WTC11 (cell line): ENCODE data around the gene CYGB. TPM values are rescaled to one million over a fixed set of nuclear protein-coding genes. Genes with fewer than 3 reads are reported as not detected.

Source experiments
- ATAC-seq: fragments of 200-7000 bp; cut with Tn5 transposase; 2 replicates; pipeline ENCODE4 v1.10.0; 2021; ENCODE audit warnings: mild to moderate bottlenecking, moderate library complexity
- CTCF ChIA-PET: fragments of 300-600 bp; sonication (Branson Sonifier 250); formaldehyde crosslinking; loops from one replicate; lab custom pipeline; 2021; ENCODE audit warnings: antibody characterized with exemption; lab: Charles Lee
- POLR2A ChIA-PET: fragments of 350-600 bp; sonication (Branson Sonifier 250); formaldehyde crosslinking; loops from one replicate; lab custom pipeline; 2021; ENCODE audit warnings: antibody characterized with exemption; lab: Charles Lee
- DNase-seq: peaks from one replicate; pipeline ENCODE4 v3.0.0; 2021; ENCODE audit warnings: low spot score
- H3K27ac Mint-ChIP-seq: 2 replicates; pipeline ENCODE4 v1.8.0; 2021; ENCODE audit warnings: mixed read lengths
- H3K27me3 Mint-ChIP-seq: 2 replicates; pipeline ENCODE4 v1.8.0; 2021; ENCODE audit warnings: low read depth, mild to moderate bottlenecking, moderate library complexity, mixed read lengths
- H3K36me3 Mint-ChIP-seq: 2 replicates; pipeline ENCODE4 v1.8.0; 2021; ENCODE audit warnings: mixed read lengths
- H3K4me1 Mint-ChIP-seq: 2 replicates; pipeline ENCODE4 v1.8.0; 2022; ENCODE audit warnings: mixed read lengths
- H3K4me3 Mint-ChIP-seq: 2 replicates; pipeline ENCODE4 v1.8.0; 2021; ENCODE audit warnings: mild to moderate bottlenecking, moderate library complexity, mixed read lengths
- H3K9me3 Mint-ChIP-seq: 2 replicates; pipeline ENCODE4 v1.8.0; 2021; ENCODE audit warnings: mixed read lengths
- ATF3 ChIP-seq: sonication (generic); formaldehyde crosslinking; conservative IDR thresholded peaks from 2 replicates; pipeline ENCODE4 v1.8.1; 2022; ENCODE audit warnings: mild to moderate bottlenecking, missing genetic modification reagents
- CDX4 ChIP-seq: fragments of 250-450 bp; sonication (Bioruptor Pico); IDR thresholded peaks from 2 replicates; pipeline ENCODE4 v1.9.0; 2021; ENCODE audit warnings: moderate library complexity, mild to moderate bottlenecking, inconsistent platforms, borderline replicate concordance
- E2F4 ChIP-seq: sonication (generic); formaldehyde crosslinking; IDR thresholded peaks from 2 replicates; pipeline ENCODE4 v1.8.1; 2022; ENCODE audit warnings: low read depth, mild to moderate bottlenecking, moderate library complexity, missing genetic modification reagents, borderline replicate concordance
- EMX1 ChIP-seq: fragments of 250-450 bp; sonication (Bioruptor Pico); IDR thresholded peaks from 2 replicates; pipeline ENCODE4 v1.8.0; 2021; ENCODE audit warnings: mild to moderate bottlenecking
- FOXJ3 ChIP-seq: sonication (generic); formaldehyde crosslinking; IDR thresholded peaks from 2 replicates; pipeline ENCODE4 v1.9.0; 2021; ENCODE audit warnings: missing genetic modification reagents, mild to moderate bottlenecking, borderline replicate concordance
- FOXP4 ChIP-seq: sonication (generic); formaldehyde crosslinking; IDR thresholded peaks from 2 replicates; pipeline ENCODE4 v1.8.0; 2022; ENCODE audit warnings: mild to moderate bottlenecking, missing genetic modification reagents
- GTF2I ChIP-seq: fragments of 250-450 bp; sonication (Bioruptor Pico); conservative IDR thresholded peaks from 2 replicates; pipeline ENCODE4 v1.4.0; 2021; ENCODE audit warnings: mild to moderate bottlenecking
- IRF2 ChIP-seq: sonication (generic); formaldehyde crosslinking; IDR thresholded peaks from 2 replicates; pipeline ENCODE4 v1.8.0; 2022; ENCODE audit warnings: low read depth, missing genetic modification reagents, borderline replicate concordance
- MAX ChIP-seq: sonication (generic); formaldehyde crosslinking; IDR thresholded peaks from 2 replicates; pipeline ENCODE4 v1.8.0; 2022; ENCODE audit warnings: mild to moderate bottlenecking, missing genetic modification reagents
- RORB ChIP-seq: fragments of 250-450 bp; sonication (Bioruptor Pico); IDR thresholded peaks from 2 replicates; pipeline ENCODE4 v1.9.0; 2021; ENCODE audit warnings: mild to moderate bottlenecking
- SMAD3 ChIP-seq: sonication (generic); formaldehyde crosslinking; IDR thresholded peaks from 2 replicates; pipeline ENCODE4 v1.8.0; 2022; ENCODE audit warnings: missing genetic modification reagents, mild to moderate bottlenecking, borderline replicate concordance
- SMAD4 ChIP-seq: sonication (generic); formaldehyde crosslinking; IDR thresholded peaks from 2 replicates; pipeline ENCODE4 v1.8.0; 2022; ENCODE audit warnings: mild to moderate bottlenecking, missing genetic modification reagents
- SOX15 ChIP-seq: fragments of 250-450 bp; sonication (Bioruptor Pico); IDR thresholded peaks from 2 replicates; pipeline ENCODE4 v1.9.0; 2021; ENCODE audit warnings: mild to moderate bottlenecking
- USF2 ChIP-seq: sonication (generic); formaldehyde crosslinking; IDR thresholded peaks from 2 replicates; pipeline ENCODE4 v1.8.1; 2023; ENCODE audit warnings: mild to moderate bottlenecking, missing genetic modification reagents, moderate library complexity
- ZBTB21 ChIP-seq: sonication (generic); formaldehyde crosslinking; IDR thresholded peaks from 2 replicates; pipeline ENCODE4 v1.8.1; 2023; ENCODE audit warnings: mild to moderate bottlenecking, missing genetic modification reagents, borderline replicate concordance
- ZBTB43 ChIP-seq: sonication (generic); formaldehyde crosslinking; IDR thresholded peaks from 2 replicates; pipeline ENCODE4 v1.8.1; 2023; ENCODE audit warnings: mild to moderate bottlenecking, missing genetic modification reagents
- ZNF263 ChIP-seq: sonication (generic); formaldehyde crosslinking; IDR thresholded peaks from 2 replicates; pipeline ENCODE4 v1.8.1; 2022; ENCODE audit warnings: low read depth, mild to moderate bottlenecking, moderate library complexity, missing genetic modification reagents
- ZNF281 ChIP-seq: sonication (generic); formaldehyde crosslinking; IDR thresholded peaks from 2 replicates; pipeline ENCODE4 v1.8.0; 2023; ENCODE audit warnings: mild to moderate bottlenecking, missing genetic modification reagents
- total RNA-seq: library from RNA; stranded (reverse); gene quantifications from 3 replicates; pipeline ENCODE4 v1.2.3, GENCODE V29; 2021
- TF ChIP-seq, protein P1 (sequence below): sonication (generic); formaldehyde crosslinking; IDR thresholded peaks from 2 replicates; pipeline ENCODE4 v1.8.0; 2022; ENCODE audit warnings: mild to moderate bottlenecking, missing genetic modification reagents

Gene CYGB
- total RNA-seq, 1 experiment from 2014 or later: 3.6 TPM

- H3K27me3 Mint-ChIP-seq: peaks cover 89% of the 10 kb centered on the region
- DNase-seq: no peak
- TF ChIP-seq ZNF281 (CRISPR knock-in tag) (0 out of 2 replicates have a peak, but pooled peaks have one; percentile 35), SMAD3 (no peak)
- TF ChIP-seq, all 79 proteins: peak for 1
- Mint-ChIP-seq H3K4me1 (peaks cover 21% of the 10 kb centered on the region), H3K36me3 (no peaks in the 10 kb centered on the region), H3K27ac (no peak overlapping the region), H3K4me3 (peak overlapping the region; percentile 71), H3K9me3 (no peaks in the 10 kb centered on the region; the same call in 1 of the 2 replicates)
- ChIA-PET CTCF (interaction anchor here (0.6 to 3.8 kb wide), 12 partner anchors 17 to 705 kb away, joined by 3 to 17 read pairs (median 4); partner anchors contain the start of gene PRCD), POLR2A (interaction anchor here (1.0 kb wide), 1 partner anchor 15 kb away, joined by 3 read pairs; a partner anchor contains a TSS)
- ATAC-seq: peak; percentile 10; the same call in 1 of the 2 replicates
These were observed 47.0 kb upstream of the CYGB start for GRCh38 chr17:76584427-76585032.

GRCh38 chr17:76582660-76583059 is 45.2 kb upstream of the CYGB start:
- no peak overlapping the region for H3K27ac Mint-ChIP-seq
- no peak overlapping the region for H3K4me3 Mint-ChIP-seq
- ATAC-seq (no peak), DNase-seq (no peak)
- H3K4me1 Mint-ChIP-seq: peaks cover 21% of the 10 kb centered on the region
- peaks cover 81% of the 10 kb centered on the region for H3K27me3 Mint-ChIP-seq
- POLR2A ChIA-PET: no interaction called here
- no peaks in the 10 kb centered on the region; the same call in 1 of the 2 replicates for H3K9me3 Mint-ChIP-seq
- CTCF ChIA-PET: interaction anchor here (0.5 to 1.5 kb wide), 4 partner anchors 41 to 576 kb away, joined by 3 to 10 read pairs (median 4); no protein-coding TSS in a partner anchor
- H3K36me3 Mint-ChIP-seq: no peaks in the 10 kb centered on the region
- TF ChIP-seq, protein P1, sequence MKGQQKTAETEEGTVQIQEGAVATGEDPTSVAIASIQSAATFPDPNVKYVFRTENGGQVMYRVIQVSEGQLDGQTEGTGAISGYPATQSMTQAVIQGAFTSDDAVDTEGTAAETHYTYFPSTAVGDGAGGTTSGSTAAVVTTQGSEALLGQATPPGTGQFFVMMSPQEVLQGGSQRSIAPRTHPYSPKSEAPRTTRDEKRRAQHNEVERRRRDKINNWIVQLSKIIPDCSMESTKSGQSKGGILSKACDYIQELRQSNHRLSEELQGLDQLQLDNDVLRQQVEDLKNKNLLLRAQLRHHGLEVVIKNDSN (CRISPR knock-in tag): no peak
- no peak for TF ChIP-seq FOXP4
- no peak for TF ChIP-seq USF2
- TF ChIP-seq CDX4 (CRISPR knock-in tag): no peak

- Mint-ChIP-seq H3K36me3 (no peaks in the 10 kb centered on the region), H3K4me3 (no peak overlapping the region), H3K9me3 (no peaks in the 10 kb centered on the region; the same call in 1 of the 2 replicates), H3K27me3 (peaks cover 69% of the 10 kb centered on the region), H3K27ac (no peak overlapping the region), H3K4me1 (peaks cover 13% of the 10 kb centered on the region)
- DNase-seq (no peak), ATAC-seq (no peak)
- ChIA-PET CTCF (interaction anchor here (0.6 to 2.5 kb wide), 8 partner anchors 13 to 1735 kb away, joined by 3 to 11 read pairs (median 4); partner anchors contain the start of gene MFSD11), POLR2A (no interaction called here)
- TF ChIP-seq MAX (CRISPR knock-in tag) (no peak), ZBTB21 (CRISPR knock-in tag) (no peak), RORB (CRISPR knock-in tag) (no peak), ZBTB43 (CRISPR knock-in tag) (no peak), EMX1 (no peak), E2F4 (no peak), CDX4 (CRISPR knock-in tag) (no peak), GTF2I (CRISPR knock-in tag) (no peak), SOX15 (CRISPR knock-in tag) (no peak), FOXJ3 (CRISPR knock-in tag) (no peak), SMAD4 (CRISPR knock-in tag) (no peak), ZNF263 (CRISPR knock-in tag) (no peak), ATF3 (CRISPR knock-in tag) (no peak), IRF2 (CRISPR knock-in tag) (no peak)
These were observed 44.0 kb upstream of the CYGB start for GRCh38 chr17:76581515-76581914.
